Measurements from ENCODE around the gene TSPAN31. TPM values are rescaled to one million over a fixed set of nuclear protein-coding genes. Genes with fewer than 3 reads are reported as not detected.
A peak's percentile ranks its signal among the peaks of the same experiment; 100 is the strongest.

The TSPAN31 gene
- total and polyA plus RNA-seq, 2 of the 8 experiments (the other 6 are each of a cell fraction or from before 2014, with no cell fraction given), result 15.8 to 31.4 TPM

GRCh38 chr12:57717846-57718640, 26.8 kb upstream of the TSPAN31 start:
- Histone ChIP-seq H3K18ac (ENCODE audit: extremely low read depth, low read length) (no peak overlapping the region), H3K14ac (ENCODE audit: insufficient read length) (no peak overlapping the region), H3K4me2 (ENCODE audit: insufficient read depth in 1 of 2, low read depth in 2 of 2, low read length in 2 of 2) (no peak overlapping the region), H4K91ac (replicated peaks; ENCODE audit: insufficient read length, low read length) (no peak overlapping the region), H2AFZ (ENCODE audit: low read length) (no peak overlapping the region), H3K79me1 (ENCODE audit: low read depth, low read length) (no peaks in the 10 kb centered on the region), H3K4me3 (ENCODE audit: extremely low read depth in 1 of 4, insufficient read depth in 2 of 4, low read depth in 3 of 4, low read length in 4 of 4) (no peak overlapping the region), H2BK12ac (ENCODE audit: low read depth, low read length) (no peak overlapping the region), H3K36me3 (ENCODE audit: control insufficient read depth in 2 of 4, insufficient read depth in 4 of 4, low read length in 3 of 4) (peaks cover 0 to 22% (median 5%) of the 10 kb centered on the region in 4 experiments; a peak in 4 of 8 replicates), H3K9ac (replicated peaks in 1 of 4; ENCODE audit: extremely low read depth in 1 of 4, low read depth in 3 of 4, low read length in 3 of 4) (no peak overlapping the region), H3K56ac (replicated peaks; ENCODE audit: insufficient read length, low read depth, low read length) (no peak overlapping the region), H4K5ac (ENCODE audit: insufficient read length, low read depth, low read length) (no peak overlapping the region), H3K23me2 (ENCODE audit: low read depth, low read length) (no peaks in the 10 kb centered on the region), H3K79me2 (ENCODE audit: control insufficient read depth in 1 of 2, insufficient read depth in 2 of 2, low read length in 2 of 2) (no peaks in the 10 kb centered on the region), H4K8ac (ENCODE audit: extremely low read depth, insufficient read depth, low read length) (no peak overlapping the region), H3K23ac (ENCODE audit: insufficient read length) (no peak overlapping the region), H2AK5ac (ENCODE audit: low read depth, low read length) (no peak overlapping the region), H2BK5ac (ENCODE audit: low read depth, low read length) (no peak overlapping the region), H4K20me1 (replicated peaks in 1 of 2; ENCODE audit: control insufficient read depth in 1 of 2, insufficient read depth in 2 of 2, low read length in 2 of 2) (peaks cover 0 to 3% of the 10 kb centered on the region in 2 experiments), H3K4me1 (replicated peaks in 1 of 4; ENCODE audit: control insufficient read depth in 3 of 4, insufficient read depth in 4 of 4, low read length in 3 of 4) (no peaks in the 10 kb centered on the region), H2BK120ac (replicated peaks; ENCODE audit: low read depth, low read length) (no peak overlapping the region), H3K4ac (replicated peaks; ENCODE audit: insufficient read length, low read depth, low read length) (no peak overlapping the region), H3K27me3 (replicated peaks in 1 of 4; ENCODE audit: control insufficient read depth in 3 of 4, extremely low read depth in 1 of 4, insufficient read depth in 3 of 4, low read length in 3 of 4) (no peaks in the 10 kb centered on the region), H3K9me3 (ENCODE audit: insufficient read depth in 2 of 2, low read depth in 1 of 2, low read length in 1 of 2) (no peaks in the 10 kb centered on the region), H2BK20ac (ENCODE audit: low read length) (no peak overlapping the region), H2BK15ac (ENCODE audit: low read length) (no peak overlapping the region), H3K27ac (ENCODE audit: low read depth, low read length) (no peak overlapping the region)
- no peak for FAIRE-seq
- peak in 1 of 2 experiments; percentile 19 for DNase-seq (ENCODE audit: low read depth in 1 of 2, low spot score in 2 of 2)
- POLR2A ChIA-PET (ENCODE audit: partially characterized antibody), result interaction anchor here (0.6 kb wide), 1 partner anchor 75 kb away, joined by 3 read pairs; no protein-coding TSS in a partner anchor
- 91 to 100% methylated on average over 1 to 21 of the region's 22 CpGs for WGBS, 2 experiments (ENCODE audit: extremely low coverage in 1 of 2, insufficient coverage in 1 of 2, insufficient read length in 1 of 2, insufficient replicate concordance in 2 of 2, low coverage in 1 of 2, low lambda C conversion rate in 2 of 2, missing lambda C conversion rate in 1 of 2)
- TF ChIP-seq TCF12 (IDR thresholded peaks at IDR 0.05; ENCODE audit: low read depth, low read length) (no peak), SIX5 (IDR thresholded peaks at IDR 0.05; ENCODE audit: low read depth, low read length) (no peak), CEBPB (IDR thresholded peaks at IDR 0.05; ENCODE audit: low read depth, low read length) (no peak), SIRT6 (IDR thresholded peaks at IDR 0.05; ENCODE audit: low read length) (no peak), POU5F1 (IDR thresholded peaks at IDR 0.05; ENCODE audit: low read depth, low read length) (no peak), BCL11A (IDR thresholded peaks at IDR 0.05; ENCODE audit: low read depth in 2 of 2, low read length in 2 of 2) (no peak), CHD2 (IDR thresholded peaks at IDR 0.05; ENCODE audit: low read length) (no peak), USF2 (IDR thresholded peaks at IDR 0.05; ENCODE audit: low read length) (no peak), EP300 (IDR thresholded peaks at IDR 0.05; ENCODE audit: borderline replicate concordance in 1 of 2, low read depth in 2 of 2, low read length in 2 of 2) (no peak), TAF7 (optimal IDR thresholded peaks at IDR 0.05; ENCODE audit: borderline replicate concordance, low read depth, low read length) (no peak)
- CTCF ChIA-PET (ENCODE audit: partially characterized antibody), result interaction anchor here (2.3 to 11.7 kb wide), 2 partner anchors 20 to 24 kb away, joined by 6 to 149 read pairs; partner anchors contain the start of genes AGAP2 and OS9

All from H1 (cell line).